Tibial artery (tissue), 4 donors: ENCODE results near the gene ALPK3.

Experiments used
- DNase-seq, 2 donors: peaks; one replicate each; pipeline ENCODE4 v3.0.0-alpha.2; 2019
- H3K27ac ChIP-seq, 2 donors: fragments of 200-600 bp; sonication (generic) in 1 of 2; 1 replicate in 1 of 2; 2 replicates in 1 of 2; pipeline ENCODE4 v1.5.1; 2018 to 2019; ENCODE audit warnings: mild to moderate bottlenecking in 1 of 2
- H3K27me3 ChIP-seq, 2 donors: fragments of 200-600 bp; sonication (generic) in 1 of 2; one replicate each; pipeline versions ENCODE4 v1.5.1 to v1.6.0; 2016 to 2019
- H3K36me3 ChIP-seq, 3 donors: fragments of 200-600 bp; sonication (generic) in 2 of 3; one replicate each; pipeline ENCODE4 v1.5.1; 2016 to 2019; ENCODE audit warnings: mild to moderate bottlenecking in 2 of 3
- H3K4me1 ChIP-seq, 4 donors: fragments of 200-600 bp; sonication (generic) in 2 of 4; 1 replicate in 3 of 4; 2 replicates in 1 of 4; pipeline ENCODE4 v1.5.1; 2016 to 2019
- H3K4me3 ChIP-seq, 2 donors: fragments of 200-600 bp; sonication (generic) in 1 of 2; 1 replicate in 1 of 2; 2 replicates in 1 of 2; pipeline ENCODE4 v1.5.1; 2018 to 2019; ENCODE audit warnings: mild to moderate bottlenecking in 2 of 2
- H3K9me3 ChIP-seq, 3 donors: fragments of 200-600 bp; sonication (generic) in 1 of 3; one replicate each; pipeline ENCODE4 v1.5.1; 2016 to 2019
- intact Hi-C: fragments of 100-400 bp; cut with DNase I; formaldehyde crosslinking; loops from one replicate; pipeline ENCODE4 v1.15.0; 2023; ENCODE audit warnings: low total_unique reads
- TF ChIP-seq, protein P1 (sequence below), 2 experiments: fragments of 200-600 bp in 1 of 2; fragments of 450-650 bp in 1 of 2; IDR thresholded peaks; one replicate each; pipeline ENCODE4 v1.5.1; 2017 to 2019; ENCODE audit warnings: antibody characterized with exemption in 2 of 2, mild to moderate bottlenecking in 1 of 2, moderate library complexity in 1 of 2

The ALPK3 gene

DNA sequence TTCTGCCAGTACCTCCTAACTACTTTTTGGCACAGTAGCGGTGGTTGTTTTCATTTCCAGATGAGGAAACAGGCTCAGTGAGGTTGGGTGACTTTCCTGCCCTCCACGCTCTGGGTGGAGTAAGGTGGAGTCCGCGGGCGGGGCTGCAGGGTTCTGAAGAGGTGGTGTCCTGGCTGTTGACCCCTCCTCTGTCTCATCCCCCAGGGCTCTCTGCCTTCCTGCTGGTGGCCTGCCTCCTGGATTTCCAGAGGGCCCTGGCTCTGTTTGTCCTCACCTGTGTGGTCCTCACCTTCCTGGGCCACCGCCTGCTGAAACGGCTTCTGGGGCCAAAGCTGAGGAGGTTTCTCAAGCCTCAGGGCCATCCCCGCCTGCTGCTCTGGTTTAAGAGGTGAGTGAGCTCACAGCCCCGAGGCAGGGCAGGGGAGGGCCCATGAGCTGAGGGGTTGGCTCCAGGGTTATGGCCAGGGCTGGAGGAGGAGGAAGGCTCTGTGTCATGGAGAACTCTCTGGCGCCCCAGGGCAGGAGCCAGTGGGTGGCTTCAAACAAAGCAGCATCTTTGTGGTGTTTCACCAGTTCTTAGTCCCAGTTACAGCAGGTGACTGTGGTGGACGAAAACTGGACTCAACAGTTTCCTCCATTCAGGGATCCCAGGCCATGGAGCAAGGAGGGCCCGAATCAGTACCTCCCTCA lies 77.7 kb downstream of the ALPK3 start:
- H3K9me3 ChIP-seq: no peaks in the 10 kb centered on the region
- H3K36me3 ChIP-seq: no peaks in the 10 kb centered on the region
- no peaks in the 10 kb centered on the region for H3K27me3 ChIP-seq
- H3K4me3 ChIP-seq: no peak overlapping the region
- H3K4me1 ChIP-seq: no peaks in the 10 kb centered on the region
- intact Hi-C loops: no loop called here
- H3K27ac ChIP-seq: no peak overlapping the region
- TF ChIP-seq, protein P1, sequence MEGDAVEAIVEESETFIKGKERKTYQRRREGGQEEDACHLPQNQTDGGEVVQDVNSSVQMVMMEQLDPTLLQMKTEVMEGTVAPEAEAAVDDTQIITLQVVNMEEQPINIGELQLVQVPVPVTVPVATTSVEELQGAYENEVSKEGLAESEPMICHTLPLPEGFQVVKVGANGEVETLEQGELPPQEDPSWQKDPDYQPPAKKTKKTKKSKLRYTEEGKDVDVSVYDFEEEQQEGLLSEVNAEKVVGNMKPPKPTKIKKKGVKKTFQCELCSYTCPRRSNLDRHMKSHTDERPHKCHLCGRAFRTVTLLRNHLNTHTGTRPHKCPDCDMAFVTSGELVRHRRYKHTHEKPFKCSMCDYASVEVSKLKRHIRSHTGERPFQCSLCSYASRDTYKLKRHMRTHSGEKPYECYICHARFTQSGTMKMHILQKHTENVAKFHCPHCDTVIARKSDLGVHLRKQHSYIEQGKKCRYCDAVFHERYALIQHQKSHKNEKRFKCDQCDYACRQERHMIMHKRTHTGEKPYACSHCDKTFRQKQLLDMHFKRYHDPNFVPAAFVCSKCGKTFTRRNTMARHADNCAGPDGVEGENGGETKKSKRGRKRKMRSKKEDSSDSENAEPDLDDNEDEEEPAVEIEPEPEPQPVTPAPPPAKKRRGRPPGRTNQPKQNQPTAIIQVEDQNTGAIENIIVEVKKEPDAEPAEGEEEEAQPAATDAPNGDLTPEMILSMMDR (IDR thresholded peaks at IDR 0.05): no peak
- DNase-seq: no peak

DNA sequence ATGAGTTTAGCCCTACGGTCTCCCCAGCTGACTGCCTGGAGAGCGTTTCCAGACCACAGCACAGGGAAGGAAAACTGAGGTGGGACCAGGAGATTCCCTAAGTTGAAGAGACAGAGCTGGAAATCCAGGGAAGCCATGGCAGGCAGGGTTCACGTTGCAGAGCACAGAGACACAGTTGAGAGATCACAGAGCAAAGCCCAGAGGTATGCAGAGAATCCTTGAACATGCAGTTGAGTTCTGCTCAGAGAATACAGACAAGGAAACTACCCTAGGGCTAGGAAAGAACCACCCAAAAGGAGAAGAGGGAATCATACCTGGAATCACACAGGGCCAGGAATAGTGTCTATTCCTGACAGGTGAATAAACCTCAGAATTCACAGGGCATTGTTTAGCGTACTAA lies 81.6 kb downstream of the ALPK3 start:
- no peaks in the 10 kb centered on the region for H3K27me3 ChIP-seq
- H3K4me3 ChIP-seq: no peak overlapping the region
- H3K4me1 ChIP-seq: peaks cover 0 to 10% (median 4%) of the 10 kb centered on the region in 4 donors
- no peak overlapping the region for H3K27ac ChIP-seq
- no peaks in the 10 kb centered on the region for H3K9me3 ChIP-seq
- intact Hi-C loops: no loop called here
- no peak for DNase-seq
- TF ChIP-seq, protein P1 (IDR thresholded peaks at IDR 0.05): no peak
- H3K36me3 ChIP-seq: no peaks in the 10 kb centered on the region

DNA sequence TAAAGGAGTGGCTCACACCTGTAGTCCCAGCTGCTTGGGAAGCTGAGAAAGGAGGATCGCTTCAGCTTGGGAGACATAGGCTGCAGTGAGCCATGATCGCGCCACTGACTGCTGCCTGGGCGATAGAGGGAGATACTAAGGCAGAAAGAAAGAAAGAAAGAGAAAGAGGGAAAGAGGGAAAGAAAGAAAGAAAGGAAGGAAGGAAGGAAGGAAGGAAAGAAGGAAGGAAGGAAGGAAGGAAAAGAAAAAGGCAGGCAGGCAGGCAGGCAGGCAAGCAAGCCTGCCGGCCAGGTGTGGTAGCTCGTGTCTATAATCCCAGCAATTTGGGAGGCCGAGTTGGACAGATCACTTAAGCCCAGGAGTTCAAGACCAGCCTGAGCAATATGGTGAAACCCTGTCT lies 82.6 kb downstream of the ALPK3 start:
- H3K27ac ChIP-seq: no peak overlapping the region
- no peaks in the 10 kb centered on the region for H3K36me3 ChIP-seq
- DNase-seq: no peak
- peaks cover 0 to 20% (median 14%) of the 10 kb centered on the region in 4 donors for H3K4me1 ChIP-seq
- intact Hi-C loops: no loop called here
- no peak overlapping the region for H3K4me3 ChIP-seq
- TF ChIP-seq, protein P1 (IDR thresholded peaks at IDR 0.05): no peak
- H3K9me3 ChIP-seq: no peaks in the 10 kb centered on the region
- H3K27me3 ChIP-seq: no peaks in the 10 kb centered on the region

DNA sequence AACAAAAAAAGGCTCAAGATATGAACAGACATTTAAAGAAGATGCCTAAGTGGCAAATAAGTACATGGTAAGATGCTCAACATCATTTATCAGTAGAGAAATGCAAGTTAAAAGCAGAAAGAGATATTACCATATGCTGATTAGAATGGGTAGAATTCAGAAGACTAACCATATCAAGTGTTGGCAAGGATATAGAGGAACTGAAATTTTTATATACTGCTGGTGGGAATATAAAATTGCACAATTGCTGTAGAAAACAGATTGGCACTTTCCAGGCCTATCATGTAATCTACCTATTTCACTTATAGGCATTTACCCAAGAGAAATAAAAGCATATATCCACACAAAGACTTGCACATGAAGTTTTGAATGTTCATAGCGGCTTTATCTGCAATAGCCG lies 84.4 kb downstream of the ALPK3 start:
- DNase-seq: no peak
- Histone ChIP-seq H3K4me3 (no peak overlapping the region), H3K27ac (no peak overlapping the region), H3K27me3 (no peaks in the 10 kb centered on the region), H3K9me3 (no peaks in the 10 kb centered on the region), H3K36me3 (no peaks in the 10 kb centered on the region), H3K4me1 (peaks cover 0 to 36% (median 24%) of the 10 kb centered on the region in 4 donors)
- intact Hi-C loops: no loop called here
- TF ChIP-seq, protein P1 (IDR thresholded peaks at IDR 0.05): no peak

DNA sequence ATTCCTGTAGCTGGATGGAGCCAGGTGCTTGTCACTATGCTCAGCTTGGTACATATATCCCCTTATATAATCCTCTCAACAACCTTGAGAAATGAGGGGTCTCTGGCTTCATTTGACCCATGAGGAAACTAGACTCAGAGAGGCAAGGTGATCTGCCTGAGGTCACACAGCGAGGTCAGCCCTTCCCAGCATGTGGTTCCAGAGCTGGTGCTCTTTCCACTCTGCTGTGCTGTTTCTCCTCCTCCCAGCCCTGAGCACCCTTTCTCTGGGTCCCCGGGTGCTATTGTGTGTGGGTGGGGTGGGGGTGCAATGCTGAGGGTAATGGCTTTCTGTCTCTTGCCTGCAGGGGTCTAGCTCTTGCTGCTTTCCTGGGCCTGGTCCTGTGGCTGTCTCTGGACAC lies 86.6 kb downstream of the ALPK3 start:
- H3K9me3 ChIP-seq: no peaks in the 10 kb centered on the region
- H3K4me3 ChIP-seq: no peak overlapping the region
- peak overlapping the region; percentile 77 to 81 for H3K27ac ChIP-seq
- H3K36me3 ChIP-seq: no peaks in the 10 kb centered on the region
- peaks cover 0 to 46% (median 26%) of the 10 kb centered on the region in 4 donors for H3K4me1 ChIP-seq
- no peaks in the 10 kb centered on the region for H3K27me3 ChIP-seq
- peak in 1 of 2 donors; percentile 45 for DNase-seq
- TF ChIP-seq, protein P1 (IDR thresholded peaks at IDR 0.05): no peak
- intact Hi-C loops: no loop called here
